Activated CD4-positive, alpha-beta T cell treated with anti-CD3 and anti-CD28 coated beads, Interleukin-2, amount 50 U/mL, for 24 hours (primary cell): ENCODE results near the gene AP3B1.
"Not testable (repeated sequence)": the region's sequence is repeated elsewhere in the genome, so short reads cannot be mapped to it uniquely, and the experiment has no call there.

Source experiments
- DNase-seq, 2 donors: peaks; one replicate each; pipeline ENCODE4 v3.0.0-alpha.2; 2020; ENCODE audit warnings: low read depth in 1 of 2, low spot score in 1 of 2

AP3B1 gene

DNA sequence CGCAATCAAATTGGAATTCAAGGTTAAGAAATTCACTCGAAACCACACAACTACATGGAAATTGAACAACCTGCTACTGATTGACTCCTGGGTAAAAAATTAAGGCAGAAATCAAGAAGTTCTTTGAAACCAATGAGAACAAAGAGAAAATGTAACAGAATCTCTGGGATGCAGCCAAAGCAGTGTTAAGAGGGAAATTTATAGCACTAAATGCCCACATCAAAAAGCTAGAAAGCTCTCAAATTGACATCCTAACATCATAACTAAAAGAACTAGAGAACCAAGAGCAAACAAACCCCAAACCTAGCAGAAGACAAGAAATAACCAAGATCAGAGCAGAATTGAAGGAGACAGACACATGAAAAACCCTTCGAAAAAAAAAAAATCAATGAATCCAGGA is 226.9 kb downstream of the AP3B1 start:
- DNase-seq = not testable (repeated sequence)

DNA sequence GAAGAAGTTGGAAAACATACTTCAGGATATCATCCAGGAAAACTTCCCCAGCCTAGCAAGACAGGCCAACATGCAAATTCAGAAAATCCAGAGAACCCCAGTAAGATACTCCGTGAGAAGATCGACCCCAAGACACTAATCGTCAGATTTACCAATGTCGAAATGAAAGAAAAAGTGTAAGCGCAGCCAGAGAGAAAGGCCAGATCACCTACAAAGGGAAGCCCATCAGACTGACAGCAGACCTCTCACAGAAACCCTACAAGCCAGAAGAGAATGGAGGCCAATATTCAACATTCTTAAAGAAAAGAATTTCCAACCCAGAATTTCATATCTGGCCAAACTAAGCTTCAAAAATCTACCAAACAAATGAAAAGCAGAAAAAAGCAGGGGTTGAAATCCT is 227.8 kb downstream of the AP3B1 start:
- DNase-seq = not testable (repeated sequence)

DNA sequence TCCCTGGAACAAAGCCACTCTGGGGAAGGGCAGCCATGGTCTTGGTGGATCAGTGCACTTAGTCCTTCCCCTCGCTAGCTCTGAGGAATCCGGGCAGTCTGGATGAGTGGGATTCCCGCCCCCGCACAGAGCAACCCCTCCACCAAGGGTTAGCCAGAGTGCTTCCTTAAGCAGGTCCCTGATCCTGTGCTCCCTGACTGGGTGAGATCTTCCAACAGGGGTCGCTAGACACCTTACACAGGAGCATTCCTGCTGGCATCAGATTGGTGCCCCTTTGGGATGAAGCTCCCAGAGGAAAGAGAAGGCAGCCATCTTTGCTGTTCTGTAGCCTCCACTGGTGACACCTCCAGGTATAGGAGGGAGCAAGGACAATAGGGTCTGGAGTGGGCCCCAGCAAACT is 228.8 kb downstream of the AP3B1 start:
- no peak for DNase-seq

DNA sequence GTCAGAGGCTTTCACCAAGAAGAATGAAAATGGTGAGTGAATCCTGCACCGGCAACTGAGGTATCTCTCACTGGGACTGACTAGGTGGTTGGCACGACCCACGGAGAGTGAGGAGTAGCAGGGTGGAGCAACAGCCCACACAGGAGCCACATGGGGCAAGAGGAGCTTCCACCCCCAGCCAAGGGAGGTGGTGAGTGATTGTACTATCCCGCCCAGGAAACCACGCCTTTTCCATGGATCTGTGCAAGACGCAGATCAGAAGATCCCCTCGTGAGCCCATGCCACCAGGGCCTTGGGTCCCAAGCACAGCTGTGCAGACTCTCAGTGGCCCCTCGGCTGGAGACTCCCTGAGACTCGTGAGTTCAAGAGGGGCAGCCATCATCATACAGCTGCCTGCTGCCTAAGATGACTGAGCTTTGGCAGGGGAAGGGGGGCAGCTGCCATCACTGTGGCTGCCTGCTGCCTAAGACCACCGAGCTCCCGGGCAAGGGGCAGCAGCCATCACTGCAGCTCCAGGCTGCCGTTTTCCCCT is 229.5 kb downstream of the AP3B1 start:
- DNase-seq = no peak

DNA sequence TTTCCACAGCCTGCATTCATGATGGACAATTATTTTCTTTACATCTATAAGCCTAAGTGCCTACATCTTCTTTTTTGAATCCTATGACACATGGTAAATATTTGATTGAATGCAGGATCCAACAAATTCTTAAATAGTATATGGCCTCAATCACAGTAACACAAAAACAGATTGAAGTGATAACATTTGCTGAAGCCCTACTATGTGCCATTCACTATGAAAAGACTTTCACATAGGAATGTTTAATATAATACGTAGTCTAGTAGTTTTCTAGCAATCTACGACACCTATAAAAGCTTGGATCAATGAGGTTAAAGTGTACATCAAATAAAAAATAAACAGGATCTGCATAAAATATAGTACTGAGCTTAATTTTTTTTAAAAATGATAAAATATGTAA is 231.0 kb downstream of the AP3B1 start:
- no peak for DNase-seq

DNA sequence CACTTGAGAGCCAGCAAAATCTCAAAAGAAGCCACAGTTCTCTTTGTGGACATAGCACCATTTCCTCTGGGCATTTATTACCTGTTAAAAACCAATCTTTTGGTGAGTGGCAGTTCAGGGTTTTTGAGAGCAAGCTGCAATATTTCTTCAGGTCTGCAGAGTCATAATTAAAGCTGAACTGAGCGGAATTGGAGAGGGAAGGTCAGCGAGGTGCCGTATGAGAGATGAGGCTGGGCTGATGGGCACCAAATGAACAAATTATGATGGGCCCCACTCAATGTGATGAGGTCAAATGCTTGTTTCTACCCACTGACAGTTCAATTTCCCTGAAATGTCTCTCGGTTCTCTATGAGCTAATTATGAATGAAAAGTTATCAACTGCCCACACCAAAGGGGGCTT is 231.9 kb downstream of the AP3B1 start:
- no peak for DNase-seq

DNA sequence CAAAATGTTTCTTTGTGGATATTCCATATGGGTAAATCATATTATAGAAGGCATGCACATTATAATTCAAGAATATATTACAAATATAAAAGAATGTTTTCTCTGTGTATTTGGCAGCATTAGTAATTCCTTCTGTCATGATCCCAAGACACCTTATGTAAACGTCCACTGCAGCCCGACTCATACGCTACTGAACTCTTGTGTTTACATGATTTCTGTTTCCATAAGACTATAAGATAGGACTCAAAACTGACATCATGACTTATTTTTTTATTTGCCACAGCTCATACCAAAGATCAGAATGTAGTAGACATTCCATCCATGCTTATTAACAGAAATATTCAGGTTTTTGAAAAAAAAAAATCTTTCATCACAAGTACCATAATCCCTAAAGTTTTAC is 234.1 kb downstream of the AP3B1 start:
- DNase-seq = no peak

DNA sequence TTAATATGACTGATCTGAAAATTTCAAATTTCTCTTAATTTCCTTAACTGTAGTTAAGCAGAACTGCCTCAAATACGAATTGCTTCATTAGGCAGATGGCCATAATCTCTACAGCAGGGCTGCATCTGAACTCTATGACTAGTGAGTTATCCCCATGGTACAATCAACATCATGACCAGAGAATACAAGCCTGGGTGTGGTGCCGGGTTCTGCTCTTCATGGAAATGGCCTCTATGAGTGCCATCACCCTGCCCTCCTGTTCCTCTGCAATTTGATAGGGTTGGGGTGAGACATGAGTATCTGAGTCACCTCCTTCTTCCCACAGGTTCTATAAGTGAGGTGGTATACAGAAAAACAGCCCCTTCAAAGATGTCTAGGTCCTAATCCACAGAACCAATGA is 235.9 kb downstream of the AP3B1 start:
- no peak for DNase-seq

DNA sequence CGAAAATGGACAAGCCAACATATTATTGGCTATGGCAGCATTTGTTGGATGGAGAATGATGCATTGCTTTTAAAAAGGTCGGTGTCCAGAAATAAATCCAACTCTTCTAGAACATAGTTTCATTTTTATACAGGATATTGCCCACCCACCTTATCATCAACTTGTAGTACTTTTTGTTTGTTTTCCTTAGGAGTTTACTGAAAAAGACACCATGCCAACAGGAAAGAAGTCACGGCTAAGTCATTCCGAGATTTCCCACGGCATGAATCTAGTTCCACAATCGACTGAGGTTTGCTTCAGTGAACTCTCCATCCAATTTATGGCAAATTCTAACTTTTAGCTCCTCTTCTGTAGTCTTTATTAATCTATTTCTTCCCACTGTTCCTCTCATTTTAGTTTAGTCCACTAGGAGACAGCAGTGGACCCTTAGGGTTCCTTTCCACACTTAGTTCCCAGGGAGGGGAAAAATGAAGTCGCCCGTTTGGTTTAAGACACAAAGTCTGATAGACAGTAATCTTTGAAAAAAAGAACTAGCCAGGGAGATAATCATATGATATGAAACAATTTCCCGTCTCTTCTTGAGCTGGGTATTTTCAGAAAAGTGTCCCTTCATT is 237.5 kb downstream of the AP3B1 start:
- no peak for DNase-seq

DNA sequence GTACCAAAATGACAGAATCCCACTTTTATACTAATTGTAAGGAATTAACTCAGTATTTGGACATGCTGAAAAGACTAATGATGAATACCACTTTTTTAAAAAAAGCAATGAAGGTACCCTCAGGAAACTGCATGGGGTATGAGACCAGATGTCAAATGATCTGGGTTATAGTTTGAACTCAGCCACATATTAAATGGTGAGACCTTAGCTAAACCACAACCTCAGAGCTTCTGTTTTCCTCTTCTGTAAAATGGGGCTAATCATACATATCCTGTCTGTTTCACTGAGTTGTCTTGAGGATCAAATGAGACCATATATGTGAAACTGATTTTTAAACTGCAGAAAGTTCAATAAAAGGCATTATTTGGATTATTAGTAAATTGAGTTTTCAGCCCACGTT is 238.4 kb downstream of the AP3B1 start:
- DNase-seq = no peak

DNA sequence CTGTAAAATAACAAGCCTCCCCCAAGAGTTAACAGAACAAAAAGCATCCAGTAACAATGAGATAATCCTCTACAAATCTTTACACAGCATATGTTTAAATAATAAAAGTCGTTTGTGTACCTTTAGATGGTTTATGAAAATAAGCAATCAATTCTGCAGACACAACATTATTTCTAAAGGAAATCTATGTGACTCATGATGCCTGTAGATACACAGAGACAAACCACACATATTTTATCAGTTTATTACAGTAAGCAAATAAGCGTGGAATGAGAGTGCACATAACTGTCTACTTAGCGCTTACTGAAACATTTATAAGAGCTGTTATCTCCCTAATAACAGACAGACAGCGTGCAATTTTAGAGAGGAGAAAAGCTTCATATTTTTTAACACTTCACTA is 243.6 kb downstream of the AP3B1 start:
- DNase-seq = no peak

DNA sequence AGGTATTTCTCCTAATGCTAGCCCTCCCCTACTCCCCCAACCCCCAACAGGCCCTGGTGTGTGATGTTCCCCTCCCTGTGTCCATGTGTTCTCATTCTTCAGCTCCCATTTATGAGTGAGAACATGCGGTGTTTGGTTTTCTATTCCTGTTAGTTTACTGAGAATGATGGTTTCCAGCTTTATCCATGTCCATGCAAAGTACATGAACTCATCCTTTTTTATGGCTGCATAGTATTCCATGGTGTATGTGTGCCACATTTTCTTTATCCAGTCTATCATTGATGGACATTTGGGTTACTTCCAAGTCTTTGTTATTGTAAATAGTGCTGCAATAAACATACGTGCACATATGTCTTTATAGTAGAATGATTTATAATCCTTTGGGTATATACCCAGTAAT is 247.7 kb downstream of the AP3B1 start:
- not testable (repeated sequence) for DNase-seq

DNA sequence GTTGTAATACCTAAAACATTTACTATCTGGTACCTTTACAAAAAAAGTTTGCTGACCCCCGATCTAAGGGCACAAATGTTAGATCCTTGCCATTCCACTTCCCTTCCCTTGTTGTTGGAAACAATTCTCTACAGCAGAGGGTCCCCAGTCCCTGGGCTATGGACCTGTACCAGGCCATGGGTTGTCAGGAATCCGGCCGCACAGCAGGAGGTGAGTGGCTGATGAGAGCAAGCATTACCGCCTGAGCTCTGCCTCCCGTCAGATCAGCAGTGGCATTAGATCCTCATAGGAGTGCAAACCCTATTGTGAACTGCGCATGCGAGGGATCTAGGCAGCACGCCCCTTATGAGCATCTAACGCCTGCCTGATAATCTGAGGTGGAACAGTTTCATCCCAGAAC is 248.5 kb downstream of the AP3B1 start:
- DNase-seq = no peak

DNA sequence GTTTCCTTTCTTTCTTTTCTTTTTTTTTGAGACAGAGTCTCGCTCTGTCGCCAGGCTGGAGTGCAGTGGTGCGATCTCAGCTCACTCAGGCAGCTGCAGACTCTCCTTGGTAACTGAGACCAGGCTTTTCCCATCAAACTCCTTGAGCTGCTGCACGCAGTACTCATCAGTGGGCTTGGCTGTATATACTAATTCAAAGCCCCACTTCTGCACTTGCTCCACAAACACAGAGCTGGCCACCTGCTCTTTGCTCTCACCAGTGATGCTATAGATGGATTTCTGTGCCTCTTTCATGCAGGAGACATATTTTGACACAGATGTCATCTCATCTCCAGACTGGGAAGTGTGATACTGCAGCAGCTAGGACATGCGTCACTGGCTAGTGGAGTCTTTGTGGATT is 252.7 kb downstream of the AP3B1 start:
- DNase-seq = no peak

DNA sequence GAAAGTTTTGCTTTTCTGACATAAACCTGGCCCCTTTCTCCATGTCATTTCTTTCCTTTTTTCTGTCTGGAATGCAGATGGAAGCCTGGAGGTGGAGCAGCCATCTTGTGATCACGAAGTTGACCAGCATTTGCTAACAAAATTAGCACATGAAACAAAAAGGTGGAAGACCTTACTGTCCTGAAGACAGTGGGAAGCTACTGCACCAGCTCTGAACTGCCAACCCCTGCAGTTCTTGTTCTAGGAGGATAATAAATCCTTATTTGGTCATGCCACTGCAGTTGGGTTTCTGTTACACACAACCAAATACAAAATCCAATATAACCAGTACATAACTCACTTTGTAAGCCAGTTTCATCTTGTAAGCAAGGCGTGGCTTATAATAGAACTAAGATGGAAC is 269.0 kb downstream of the AP3B1 start:
- no peak for DNase-seq

DNA sequence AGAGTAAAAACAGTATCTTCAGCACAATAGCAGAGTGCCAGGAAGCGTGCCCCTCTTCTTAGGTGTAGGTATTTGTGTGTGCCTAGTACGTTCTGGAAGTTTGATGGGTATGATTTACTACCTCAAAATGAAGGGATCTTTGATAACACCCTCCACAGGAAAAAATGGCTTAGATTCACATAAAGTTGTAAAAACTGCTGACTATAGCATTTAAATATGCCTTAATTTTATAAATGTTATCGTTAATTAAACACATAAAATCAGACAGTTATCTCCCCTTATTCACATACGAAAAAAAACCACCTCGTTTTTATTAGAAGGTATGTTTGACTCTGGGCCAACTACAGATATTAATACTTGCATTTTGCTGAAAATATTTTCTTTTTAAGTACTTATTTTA is 274.8 kb downstream of the AP3B1 start:
- DNase-seq = no peak

DNA sequence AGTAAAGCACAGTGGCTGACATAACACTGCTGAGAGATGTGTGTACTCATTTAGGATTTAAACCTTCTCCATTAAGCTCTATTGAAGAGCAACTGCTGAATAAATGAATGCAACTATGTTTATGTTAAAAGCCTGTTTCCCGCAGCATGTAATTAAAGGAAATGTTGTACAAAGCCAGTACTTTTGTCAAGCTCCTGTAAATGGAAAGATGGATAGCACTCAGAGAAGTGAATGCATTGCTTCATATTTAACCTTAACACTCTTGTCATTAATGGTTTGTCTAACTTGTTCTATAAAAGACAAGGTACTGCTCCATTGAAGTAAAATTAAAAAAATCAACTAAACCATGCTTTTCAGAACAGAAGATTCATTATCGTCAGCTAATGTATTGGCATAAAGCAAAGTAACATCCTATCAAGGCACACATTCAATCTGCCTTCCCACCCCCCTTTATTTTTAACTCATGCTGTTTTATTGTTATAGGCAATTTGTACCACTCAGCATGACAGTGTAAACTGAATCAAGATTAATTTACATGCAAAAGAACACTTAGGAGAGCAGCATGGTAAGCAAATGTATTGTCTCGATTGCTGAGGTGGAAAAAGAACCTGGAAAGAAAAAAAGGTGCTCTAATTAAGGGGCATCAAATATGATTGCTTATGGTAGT is 277.5 kb downstream of the AP3B1 start:
- no peak for DNase-seq

DNA sequence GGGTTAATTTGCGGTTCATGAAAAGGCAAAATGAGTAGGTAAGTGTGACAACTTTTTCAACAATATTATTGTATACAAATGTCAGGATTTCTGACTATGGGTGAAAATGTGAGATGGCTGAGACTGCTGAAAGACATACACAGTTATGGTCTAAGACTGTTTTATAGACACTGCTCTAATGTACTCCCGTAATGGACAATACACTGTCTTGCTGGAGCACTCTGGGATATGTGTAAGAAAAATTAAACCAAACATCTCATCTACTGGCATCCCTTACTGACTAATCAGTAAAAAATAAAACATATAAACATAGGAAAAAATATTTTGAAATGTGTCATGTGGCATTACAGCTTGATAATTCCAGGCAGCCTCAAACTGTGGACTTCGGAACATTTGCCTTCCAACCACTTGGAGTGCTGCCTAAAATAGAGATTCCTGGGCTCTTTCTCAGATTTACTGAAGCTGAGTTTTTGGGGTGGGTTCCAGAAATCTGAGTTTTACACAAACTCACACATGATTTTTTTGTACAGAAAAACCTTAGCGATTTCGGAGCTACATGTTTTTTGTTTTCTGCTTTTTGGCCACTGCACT is 284.5 kb downstream of the AP3B1 start:
- DNase-seq = no peak

DNA sequence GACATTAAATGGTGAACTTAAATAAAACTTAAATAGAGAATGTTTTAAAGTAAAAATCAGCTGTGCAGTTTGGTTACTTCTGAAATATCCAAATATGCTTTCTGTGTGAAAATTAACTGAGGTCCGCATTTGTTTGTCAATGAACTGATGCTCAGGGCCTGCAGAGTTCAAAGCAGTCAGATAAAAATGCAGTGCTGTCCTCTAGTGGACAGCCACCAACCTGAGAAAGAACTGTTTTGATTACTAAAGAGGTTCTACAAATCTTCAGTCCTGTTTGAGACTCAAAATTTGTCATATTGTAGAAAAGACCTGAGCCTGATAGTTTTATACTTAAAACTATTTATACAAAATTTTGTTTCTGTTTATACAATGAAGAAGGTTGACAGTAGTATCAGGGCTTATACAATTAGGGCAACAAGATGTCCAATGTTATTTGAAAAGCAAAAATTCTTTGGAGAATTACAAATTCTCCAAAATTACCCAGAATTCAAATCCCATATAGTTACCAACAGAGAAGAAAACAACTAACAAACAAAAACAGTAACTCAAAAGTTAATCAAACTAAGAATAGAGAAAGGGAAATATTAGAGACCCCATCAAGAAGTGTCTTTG is 286.0 kb downstream of the AP3B1 start:
- DNase-seq = no peak

DNA sequence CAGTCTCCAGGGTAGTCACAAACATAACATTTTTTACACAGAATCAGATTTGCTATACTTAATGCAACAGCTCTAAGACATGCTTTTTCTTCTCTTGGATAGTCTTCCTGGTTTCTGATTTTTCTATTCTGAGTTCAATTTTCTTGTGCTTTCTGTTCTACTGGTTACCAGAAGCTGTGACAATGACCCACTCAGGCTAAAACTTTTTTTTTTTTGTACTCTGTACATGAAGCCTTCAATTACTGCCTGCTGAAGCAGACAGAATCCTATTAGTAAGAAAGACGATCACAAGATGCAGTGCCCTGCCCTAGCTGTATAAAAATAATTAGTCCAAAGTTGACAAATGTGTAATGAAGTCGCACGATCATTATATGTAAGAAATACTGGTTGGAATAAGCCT is 287.3 kb downstream of the AP3B1 start:
- no peak for DNase-seq

DNA sequence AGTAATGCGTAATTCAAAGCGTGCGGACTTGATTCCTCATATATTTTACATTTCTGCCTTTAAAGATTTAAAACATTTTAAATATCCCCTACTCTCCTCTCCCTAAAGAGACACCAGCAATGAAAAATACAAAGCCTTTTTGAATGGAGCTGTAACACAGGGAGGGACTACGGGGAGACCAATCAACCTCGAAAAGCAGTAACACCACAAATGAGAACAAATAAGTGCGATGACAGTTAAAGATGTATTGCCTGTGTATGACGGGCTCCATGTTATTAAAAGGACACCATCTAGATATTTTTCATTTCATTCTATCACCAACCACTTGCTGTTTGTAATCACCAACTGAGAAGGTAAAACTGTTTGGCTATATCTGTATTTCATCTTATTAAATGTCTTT is 288.0 kb downstream of the AP3B1 start:
- no peak for DNase-seq
